ENCODE measurements around the gene NR1D2. TPM values are rescaled to one million over a fixed set of nuclear protein-coding genes. Genes with fewer than 3 reads are reported as not detected.

Gene NR1D2
- total RNA-seq, 2 experiments from 2014 or later: 2.6 to 3.0 TPM

DNA sequence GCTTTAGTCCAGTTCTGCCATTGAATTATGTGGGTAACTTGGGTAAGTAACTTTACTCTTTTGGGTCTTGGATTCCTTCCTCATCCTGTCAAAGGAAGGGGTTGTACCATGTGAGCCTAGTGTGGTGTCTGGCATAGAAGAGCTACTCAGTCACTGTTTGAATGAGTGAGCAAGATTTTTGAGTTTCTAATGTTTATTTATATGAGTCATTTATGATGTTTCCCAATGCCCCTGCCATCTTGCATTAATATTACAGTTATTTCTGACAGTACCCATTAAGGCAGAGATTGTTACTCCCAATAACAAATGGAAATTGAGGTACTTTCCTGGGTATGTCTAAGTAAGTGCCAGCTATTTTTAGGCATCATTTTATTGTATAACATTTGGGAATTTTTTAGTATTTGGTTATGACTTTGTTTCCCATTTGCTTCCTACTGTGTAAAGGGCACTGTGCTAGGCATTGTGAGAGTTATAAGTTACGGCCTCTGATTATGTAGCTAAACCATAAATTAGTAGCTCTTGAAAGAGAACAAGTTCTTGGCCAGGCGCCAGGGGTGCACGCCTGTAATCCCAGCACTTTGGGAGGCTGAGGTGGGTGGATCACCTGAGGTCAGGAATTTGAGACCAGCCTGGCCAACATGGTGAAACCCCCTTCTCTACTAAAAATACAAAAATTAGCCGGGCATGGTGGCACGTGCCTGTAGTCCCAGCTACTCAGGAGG lies 23.5 kb downstream of the NR1D2 start:
- Mint-ChIP-seq H3K36me3 (ENCODE audit: low read depth) (peaks cover 4% of the 10 kb centered on the region), H3K4me1 (ENCODE audit: low read depth) (no peaks in the 10 kb centered on the region), H3K9me3 (ENCODE audit: insufficient read depth) (no peaks in the 10 kb centered on the region), H3K27ac (no peak overlapping the region), H3K27me3 (ENCODE audit: low read depth) (no peaks in the 10 kb centered on the region), H3K4me3 (no peak overlapping the region)
- ATAC-seq (no peak), DNase-seq (no peak)
- ChIA-PET POLR2A (interaction anchor here (1.2 kb wide), 1 partner anchor 19 kb away, joined by 3 read pairs; no protein-coding TSS in a partner anchor), CTCF (interaction anchor here (0.6 kb wide), 1 partner anchor 10 kb away, joined by 3 read pairs; no protein-coding TSS in a partner anchor)

DNA sequence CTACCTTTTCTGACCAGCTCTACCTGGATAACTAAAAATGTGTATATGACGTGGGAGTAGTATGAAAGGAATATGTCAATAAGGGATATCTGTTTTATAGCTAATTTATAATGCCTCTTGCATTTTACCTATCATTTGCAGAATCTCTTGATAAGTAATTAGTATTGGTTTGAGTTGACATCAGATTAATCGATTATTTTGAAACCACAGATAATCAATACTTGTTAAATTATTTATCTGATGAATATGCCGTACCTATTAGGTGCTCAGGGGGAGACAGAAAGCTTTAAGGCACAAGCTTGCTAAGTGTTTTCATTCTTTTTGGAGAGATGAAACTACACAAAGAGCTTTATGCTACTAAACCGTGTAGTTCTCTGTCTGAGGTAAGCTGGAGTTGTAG lies 24.3 kb downstream of the NR1D2 start:
- CTCF ChIA-PET: no interaction called here
- Mint-ChIP-seq H3K9me3 (ENCODE audit: insufficient read depth) (no peaks in the 10 kb centered on the region), H3K27ac (no peak overlapping the region), H3K27me3 (ENCODE audit: low read depth) (no peaks in the 10 kb centered on the region), H3K4me3 (no peak overlapping the region), H3K36me3 (ENCODE audit: low read depth) (peaks cover 3% of the 10 kb centered on the region), H3K4me1 (ENCODE audit: low read depth) (no peaks in the 10 kb centered on the region)
- POLR2A ChIA-PET: no interaction called here
- DNase-seq (no peak), ATAC-seq (no peak)

DNA sequence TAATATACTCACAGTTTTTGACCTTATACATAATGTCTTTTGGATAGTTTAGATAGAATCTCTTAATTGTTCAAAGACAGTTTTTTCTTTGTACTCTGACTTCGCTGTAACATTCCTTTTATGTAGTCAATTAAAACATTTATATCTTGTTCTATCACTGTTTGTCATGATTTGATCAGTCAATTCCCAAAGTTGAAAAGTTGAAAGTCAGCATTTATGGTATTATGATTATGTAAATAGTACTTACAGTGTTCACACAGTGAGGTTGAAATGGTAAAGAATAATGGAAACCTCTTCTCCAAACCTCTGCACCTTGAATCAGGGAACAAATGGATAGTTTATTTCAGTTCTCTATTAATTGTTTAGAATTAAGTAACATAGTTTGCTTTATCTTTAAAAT lies 26.6 kb downstream of the NR1D2 start:
- CTCF ChIA-PET: no interaction called here
- POLR2A ChIA-PET: no interaction called here
- no peak for ATAC-seq
- peaks cover 5% of the 10 kb centered on the region for H3K36me3 Mint-ChIP-seq (ENCODE audit: low read depth)
- no peaks in the 10 kb centered on the region for H3K27me3 Mint-ChIP-seq (ENCODE audit: low read depth)
- no peak overlapping the region for H3K27ac Mint-ChIP-seq
- peaks cover 6% of the 10 kb centered on the region for H3K9me3 Mint-ChIP-seq (ENCODE audit: insufficient read depth)
- DNase-seq: no peak
- H3K4me1 Mint-ChIP-seq (ENCODE audit: low read depth): no peaks in the 10 kb centered on the region
- no peak overlapping the region for H3K4me3 Mint-ChIP-seq

DNA sequence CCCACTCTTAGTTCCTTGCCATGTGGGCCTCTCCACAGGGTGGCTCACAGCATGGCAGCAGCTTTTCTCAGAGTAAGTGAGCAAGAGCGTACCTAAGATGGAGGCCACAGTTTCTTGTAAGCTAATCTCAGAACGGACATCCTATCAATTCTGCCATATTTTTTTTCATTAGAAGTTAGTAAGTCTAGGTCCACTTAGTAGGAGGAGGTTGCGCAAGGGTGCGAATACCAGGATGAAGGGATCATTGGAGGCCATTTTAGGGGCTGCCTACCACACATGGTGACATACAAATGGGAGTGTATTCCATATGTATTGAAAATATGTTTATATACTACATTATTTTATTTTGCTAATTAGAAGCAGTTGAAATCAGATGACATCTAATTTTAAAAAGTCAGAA lies 31.5 kb downstream of the NR1D2 start:
- ATAC-seq: no peak
- POLR2A ChIA-PET: interaction anchor here (0.6 kb wide), 1 partner anchor 26 kb away, joined by 4 read pairs; no protein-coding TSS in a partner anchor

DNA sequence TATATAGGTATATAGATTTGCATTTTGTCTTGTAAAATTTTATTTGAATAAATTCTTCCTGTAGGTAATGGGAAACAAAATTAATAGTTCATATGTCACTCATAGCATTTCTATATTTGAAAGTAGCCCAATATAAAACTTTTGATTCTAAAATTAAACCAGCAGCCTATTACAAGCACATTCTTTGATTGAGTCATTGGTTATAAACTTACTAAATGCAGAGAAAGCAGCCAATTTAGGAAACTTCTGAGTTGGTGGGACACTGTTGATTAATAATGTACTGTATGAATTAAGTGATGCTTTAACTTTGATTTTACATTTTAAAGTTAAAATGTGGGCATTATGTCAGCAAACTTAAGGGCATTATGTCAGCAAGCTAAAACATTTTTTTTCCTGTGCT lies 34.5 kb downstream of the NR1D2 start:
- H3K36me3 Mint-ChIP-seq (ENCODE audit: low read depth): peaks cover 7% of the 10 kb centered on the region

More for the DNA sequence above, 31.5 kb downstream of the NR1D2 start:
- peaks cover 7% of the 10 kb centered on the region for H3K36me3 Mint-ChIP-seq (ENCODE audit: low read depth)
- no peak overlapping the region for H3K4me3 Mint-ChIP-seq
- H3K9me3 Mint-ChIP-seq (ENCODE audit: insufficient read depth): peaks cover 6% of the 10 kb centered on the region
- H3K4me1 Mint-ChIP-seq (ENCODE audit: low read depth): no peaks in the 10 kb centered on the region
- CTCF ChIA-PET: no interaction called here
- DNase-seq: no peak
- H3K27me3 Mint-ChIP-seq (ENCODE audit: low read depth): no peaks in the 10 kb centered on the region
- H3K27ac Mint-ChIP-seq: no peak overlapping the region

DNA sequence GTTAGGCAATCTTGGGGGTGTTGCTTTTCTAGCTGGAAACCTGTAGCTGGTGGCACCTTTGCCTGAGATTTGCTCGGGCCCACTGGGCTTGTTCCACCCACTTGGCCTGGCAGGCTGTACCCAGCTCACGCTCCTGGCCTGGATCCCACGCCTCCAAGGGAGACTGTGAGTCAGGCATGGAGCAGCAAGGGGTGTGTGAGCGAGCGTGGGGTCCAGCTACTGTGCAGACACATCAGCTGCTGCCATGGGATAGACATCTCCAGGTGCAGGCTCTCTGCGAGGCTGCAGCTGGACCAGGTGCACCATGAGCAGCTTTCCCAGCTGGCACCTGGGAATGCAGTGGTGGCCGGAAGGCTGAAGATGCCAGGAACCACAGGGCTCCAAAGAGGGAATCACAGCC lies 36.0 kb downstream of the NR1D2 start:
- CTCF ChIA-PET: interaction anchor here (1.2 kb wide), 1 partner anchor 21 kb away, joined by 4 read pairs; no protein-coding TSS in a partner anchor
- H3K4me3 Mint-ChIP-seq: no peak overlapping the region
- no peak for ATAC-seq

More for the DNA sequence above, 34.5 kb downstream of the NR1D2 start:
- Mint-ChIP-seq H3K27ac (no peak overlapping the region), H3K9me3 (ENCODE audit: insufficient read depth) (peaks cover 6% of the 10 kb centered on the region), H3K4me3 (no peak overlapping the region), H3K27me3 (ENCODE audit: low read depth) (no peaks in the 10 kb centered on the region), H3K4me1 (ENCODE audit: low read depth) (no peaks in the 10 kb centered on the region)
- no peak for ATAC-seq
- DNase-seq: no peak
- ChIA-PET CTCF (interaction anchor here (0.9 kb wide), 1 partner anchor 19 kb away, joined by 4 read pairs; no protein-coding TSS in a partner anchor), POLR2A (no interaction called here)

DNA sequence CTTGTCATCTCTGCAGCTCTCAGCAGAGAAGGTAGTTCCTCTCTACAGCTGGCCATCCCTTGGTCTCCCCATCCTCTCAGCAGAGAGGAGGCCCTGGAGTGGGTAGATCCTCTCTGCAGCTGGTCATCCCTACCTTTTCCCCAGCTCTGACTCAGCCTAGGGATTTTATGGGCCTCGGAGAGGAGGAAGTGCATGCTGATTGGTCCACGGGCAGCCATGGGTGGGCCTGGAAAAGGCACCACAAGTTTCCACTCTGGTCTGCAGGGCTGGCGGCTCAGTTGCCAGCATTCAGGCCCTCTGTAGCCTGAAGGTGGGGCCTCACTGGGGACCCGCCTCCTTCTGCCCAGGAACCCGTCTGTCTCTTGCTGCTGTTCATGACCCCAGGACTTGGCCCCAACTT lies 36.9 kb downstream of the NR1D2 start:
- DNase-seq (no peak), ATAC-seq (no peak)
- ChIA-PET POLR2A (no interaction called here), CTCF (interaction anchor here (1.2 kb wide), 1 partner anchor 22 kb away, joined by 4 read pairs; no protein-coding TSS in a partner anchor)
- no peaks in the 10 kb centered on the region for H3K27me3 Mint-ChIP-seq (ENCODE audit: low read depth)
- no peaks in the 10 kb centered on the region for H3K9me3 Mint-ChIP-seq (ENCODE audit: insufficient read depth)
- H3K36me3 Mint-ChIP-seq (ENCODE audit: low read depth): peaks cover 2% of the 10 kb centered on the region
- no peak overlapping the region for H3K4me3 Mint-ChIP-seq
- H3K4me1 Mint-ChIP-seq (ENCODE audit: low read depth): no peaks in the 10 kb centered on the region
- H3K27ac Mint-ChIP-seq: no peak overlapping the region

More for the DNA sequence above, 36.0 kb downstream of the NR1D2 start:
- Mint-ChIP-seq H3K9me3 (ENCODE audit: insufficient read depth) (peaks cover 3% of the 10 kb centered on the region), H3K27me3 (ENCODE audit: low read depth) (no peaks in the 10 kb centered on the region), H3K4me1 (ENCODE audit: low read depth) (no peaks in the 10 kb centered on the region), H3K27ac (no peak overlapping the region), H3K36me3 (ENCODE audit: low read depth) (peaks cover 7% of the 10 kb centered on the region)
- DNase-seq: no peak
- POLR2A ChIA-PET: interaction anchor here (0.6 kb wide), 1 partner anchor 92 kb away, joined by 3 read pairs; no protein-coding TSS in a partner anchor

DNA sequence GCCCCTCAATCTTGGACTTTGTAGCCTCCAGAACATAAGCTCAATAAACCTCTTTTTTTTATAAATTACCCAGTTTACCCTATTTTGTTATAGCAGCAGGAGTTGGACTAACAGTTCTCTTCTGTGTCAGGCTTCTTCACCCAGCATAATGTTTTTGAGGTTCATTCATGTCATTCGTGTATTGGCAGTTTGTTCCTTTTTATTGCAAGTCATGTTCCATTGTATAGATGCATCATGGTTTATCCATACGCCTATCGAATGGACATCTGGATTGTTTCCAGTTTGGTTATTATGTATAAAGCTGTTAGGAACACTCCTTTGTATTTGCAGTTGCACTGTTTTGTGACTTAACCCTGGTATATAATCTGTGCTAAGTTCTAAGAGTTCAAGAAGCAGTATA lies 39.8 kb downstream of the NR1D2 start:
- H3K4me3 Mint-ChIP-seq: no peak overlapping the region
- no peaks in the 10 kb centered on the region for H3K27me3 Mint-ChIP-seq (ENCODE audit: low read depth)
- H3K9me3 Mint-ChIP-seq (ENCODE audit: insufficient read depth): no peaks in the 10 kb centered on the region
- H3K36me3 Mint-ChIP-seq (ENCODE audit: low read depth): no peaks in the 10 kb centered on the region
- H3K4me1 Mint-ChIP-seq (ENCODE audit: low read depth): no peaks in the 10 kb centered on the region
- CTCF ChIA-PET: interaction anchor here (1.1 to 1.4 kb wide), 2 partner anchors 15 to 96 kb away, joined by 3 read pairs; no protein-coding TSS in a partner anchor
- no peak for ATAC-seq
- no peak for DNase-seq
- H3K27ac Mint-ChIP-seq: no peak overlapping the region
- POLR2A ChIA-PET: interaction anchor here (0.6 kb wide), 1 partner anchor 307 kb away, joined by 3 read pairs; no protein-coding TSS in a partner anchor

DNA sequence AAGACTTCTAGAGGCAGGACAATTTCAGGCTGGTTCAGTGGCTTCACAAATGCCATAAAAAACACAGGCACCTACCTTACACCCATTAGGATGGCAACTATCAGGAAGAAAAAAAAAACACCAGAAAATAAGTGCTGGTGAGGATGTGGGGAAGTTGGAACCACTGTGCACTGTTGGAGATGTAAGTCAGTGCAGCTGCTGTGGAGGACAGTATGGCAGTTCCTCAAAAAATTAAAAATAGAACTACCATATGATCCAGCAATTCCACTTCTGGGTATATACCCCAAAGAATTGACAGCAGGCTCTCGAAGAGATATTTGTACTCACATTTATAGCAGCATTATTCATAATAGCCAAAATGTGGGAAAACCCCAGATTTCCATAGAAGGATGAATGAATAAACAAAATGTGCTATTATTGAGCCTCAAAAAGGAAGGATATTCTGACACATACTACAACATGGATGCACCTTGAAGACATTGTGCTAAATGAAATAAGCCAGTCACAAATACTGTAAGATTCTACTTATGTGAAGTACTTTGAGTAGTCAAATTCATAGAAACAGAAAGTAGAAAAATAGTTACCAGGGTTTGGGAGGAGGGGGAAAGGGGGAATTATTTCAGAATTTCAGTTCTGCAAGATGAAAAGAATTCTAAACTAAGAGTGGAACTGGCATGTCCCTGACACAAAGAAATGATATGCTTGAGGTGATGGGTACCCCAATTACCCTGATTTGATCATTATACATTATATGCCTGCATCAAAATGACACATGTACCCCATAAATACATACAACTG lies 40.9 kb downstream of the NR1D2 start:
- Mint-ChIP-seq H3K4me1 (ENCODE audit: low read depth) (no peaks in the 10 kb centered on the region), H3K27me3 (ENCODE audit: low read depth) (no peaks in the 10 kb centered on the region), H3K27ac (no peak overlapping the region), H3K4me3 (no peak overlapping the region), H3K9me3 (ENCODE audit: insufficient read depth) (no peaks in the 10 kb centered on the region), H3K36me3 (ENCODE audit: low read depth) (no peaks in the 10 kb centered on the region)
- POLR2A ChIA-PET: no interaction called here
- CTCF ChIA-PET: interaction anchor here (1.1 to 1.4 kb wide), 2 partner anchors 14 to 97 kb away, joined by 3 read pairs; no protein-coding TSS in a partner anchor
- ATAC-seq (no peak), DNase-seq (no peak)

DNA sequence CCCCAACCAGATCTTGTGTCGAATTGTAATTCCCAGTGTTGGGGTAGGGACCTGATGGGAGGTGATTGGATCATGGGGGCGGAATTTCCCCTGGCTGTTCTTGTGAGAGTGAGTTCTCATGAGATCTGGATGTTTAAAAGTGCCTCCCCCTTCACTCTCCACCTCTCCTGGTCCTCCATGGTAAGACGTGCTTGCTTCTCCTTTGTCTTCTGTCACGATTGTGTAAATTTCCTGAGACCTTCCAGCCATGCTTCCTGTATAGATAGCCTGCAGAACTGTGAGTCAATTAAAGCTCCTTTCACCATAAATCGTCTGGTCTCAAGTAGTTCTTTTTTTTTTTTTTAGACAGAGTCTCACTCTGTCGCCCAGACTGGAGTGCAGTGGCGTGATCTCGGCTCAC lies 42.3 kb downstream of the NR1D2 start:
- ATAC-seq (no peak), DNase-seq (no peak)
- Mint-ChIP-seq H3K36me3 (ENCODE audit: low read depth) (no peaks in the 10 kb centered on the region), H3K9me3 (ENCODE audit: insufficient read depth) (no peaks in the 10 kb centered on the region), H3K27ac (no peak overlapping the region), H3K4me3 (no peak overlapping the region), H3K27me3 (ENCODE audit: low read depth) (no peaks in the 10 kb centered on the region), H3K4me1 (ENCODE audit: low read depth) (peaks cover 13% of the 10 kb centered on the region)
- POLR2A ChIA-PET: no interaction called here
- CTCF ChIA-PET: no interaction called here

DNA sequence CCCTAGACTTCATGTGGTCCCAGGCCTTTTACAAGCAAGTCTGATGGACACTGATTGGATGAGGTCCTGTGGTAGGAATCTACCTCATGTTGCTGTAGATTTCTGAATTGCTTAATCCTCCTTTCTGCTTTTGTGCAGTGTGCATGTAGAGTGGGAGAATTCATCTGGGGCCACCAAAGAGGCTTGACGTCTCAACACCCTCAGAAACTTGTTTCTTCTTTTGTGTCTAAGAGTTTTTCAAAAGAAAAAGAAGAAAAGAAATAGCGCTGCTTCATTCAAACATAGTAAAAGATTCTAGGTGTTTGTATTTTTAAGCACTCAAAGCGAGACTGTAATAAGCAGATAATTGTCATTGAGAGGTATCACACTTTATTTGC lies 46.2 kb downstream of the NR1D2 start:
- Mint-ChIP-seq H3K36me3 (ENCODE audit: low read depth) (no peaks in the 10 kb centered on the region), H3K27me3 (ENCODE audit: low read depth) (no peaks in the 10 kb centered on the region), H3K27ac (no peak overlapping the region), H3K4me1 (ENCODE audit: low read depth) (peaks cover 14% of the 10 kb centered on the region), H3K9me3 (ENCODE audit: insufficient read depth) (no peaks in the 10 kb centered on the region), H3K4me3 (no peak overlapping the region)
- POLR2A ChIA-PET: no interaction called here
- no peak for ATAC-seq
- no peak for DNase-seq
- CTCF ChIA-PET: interaction anchor here (0.9 to 1.2 kb wide), 2 partner anchors 8 to 10 kb away, joined by 3 to 4 read pairs; no protein-coding TSS in a partner anchor

Data from activated CD8-positive, alpha-beta T cell treated with anti-CD3 and anti-CD28 coated beads, Interleukin-2, amount 10 ng/mL, durations not matched to agents 7 days and 5 days (primary cell).